ENCODE results near the gene GHR.

Gene GHR

DNA sequence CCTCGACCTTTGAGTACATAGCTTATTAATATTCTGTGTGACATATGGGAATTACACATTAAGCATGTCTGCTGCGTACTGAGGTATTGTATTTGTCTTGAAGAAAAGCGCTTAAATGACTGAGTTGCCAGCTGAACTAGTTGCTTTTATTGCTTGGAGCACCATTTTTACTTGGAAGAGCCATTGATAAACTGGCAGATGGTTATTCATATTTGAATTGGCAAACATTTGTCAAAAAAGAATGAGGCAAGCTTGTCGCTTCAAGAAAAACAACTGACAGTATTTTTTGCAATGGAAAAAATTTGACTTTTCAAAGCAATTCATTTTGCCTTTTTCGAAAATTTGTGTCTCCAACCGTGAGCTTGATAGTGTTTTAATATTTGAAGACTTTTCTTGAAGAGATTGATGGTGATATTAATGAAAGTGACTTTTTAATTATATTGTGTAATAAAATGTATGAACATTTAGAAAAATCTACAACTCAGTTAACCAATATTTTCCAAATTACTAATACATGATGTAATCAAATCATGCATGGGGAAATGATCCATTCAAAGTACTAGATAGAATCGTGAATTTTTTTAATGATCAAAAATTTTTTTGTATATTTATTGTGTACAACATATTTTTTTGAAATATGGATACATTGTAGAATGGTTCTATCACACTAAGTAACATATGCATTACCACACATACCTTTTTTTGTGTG is 278.3 kb downstream of the GHR start:
- TF ChIP-seq, protein P1, sequence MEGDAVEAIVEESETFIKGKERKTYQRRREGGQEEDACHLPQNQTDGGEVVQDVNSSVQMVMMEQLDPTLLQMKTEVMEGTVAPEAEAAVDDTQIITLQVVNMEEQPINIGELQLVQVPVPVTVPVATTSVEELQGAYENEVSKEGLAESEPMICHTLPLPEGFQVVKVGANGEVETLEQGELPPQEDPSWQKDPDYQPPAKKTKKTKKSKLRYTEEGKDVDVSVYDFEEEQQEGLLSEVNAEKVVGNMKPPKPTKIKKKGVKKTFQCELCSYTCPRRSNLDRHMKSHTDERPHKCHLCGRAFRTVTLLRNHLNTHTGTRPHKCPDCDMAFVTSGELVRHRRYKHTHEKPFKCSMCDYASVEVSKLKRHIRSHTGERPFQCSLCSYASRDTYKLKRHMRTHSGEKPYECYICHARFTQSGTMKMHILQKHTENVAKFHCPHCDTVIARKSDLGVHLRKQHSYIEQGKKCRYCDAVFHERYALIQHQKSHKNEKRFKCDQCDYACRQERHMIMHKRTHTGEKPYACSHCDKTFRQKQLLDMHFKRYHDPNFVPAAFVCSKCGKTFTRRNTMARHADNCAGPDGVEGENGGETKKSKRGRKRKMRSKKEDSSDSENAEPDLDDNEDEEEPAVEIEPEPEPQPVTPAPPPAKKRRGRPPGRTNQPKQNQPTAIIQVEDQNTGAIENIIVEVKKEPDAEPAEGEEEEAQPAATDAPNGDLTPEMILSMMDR (IDR thresholded peaks at IDR 0.05): no peak

DNA sequence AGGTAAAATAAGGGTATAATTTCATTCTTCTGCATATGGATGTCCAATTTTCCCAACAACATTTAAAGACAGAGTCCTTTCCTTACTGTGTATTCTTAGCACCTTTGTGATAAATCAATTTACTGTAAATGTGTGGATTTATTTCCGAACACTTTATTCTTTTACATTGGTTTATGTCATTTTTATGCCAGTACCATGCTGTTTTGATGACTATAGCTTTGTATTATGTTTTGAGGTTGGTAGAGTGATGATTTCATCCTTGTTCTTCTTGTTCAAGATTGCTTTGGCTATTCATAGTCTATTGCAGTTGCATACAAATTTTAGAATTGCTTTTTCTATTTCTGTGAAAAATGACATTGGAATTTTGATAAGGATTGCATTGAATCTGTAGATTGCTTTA is 280.0 kb downstream of the GHR start:
- TF ChIP-seq, protein P1 (IDR thresholded peaks at IDR 0.05): no peak

DNA sequence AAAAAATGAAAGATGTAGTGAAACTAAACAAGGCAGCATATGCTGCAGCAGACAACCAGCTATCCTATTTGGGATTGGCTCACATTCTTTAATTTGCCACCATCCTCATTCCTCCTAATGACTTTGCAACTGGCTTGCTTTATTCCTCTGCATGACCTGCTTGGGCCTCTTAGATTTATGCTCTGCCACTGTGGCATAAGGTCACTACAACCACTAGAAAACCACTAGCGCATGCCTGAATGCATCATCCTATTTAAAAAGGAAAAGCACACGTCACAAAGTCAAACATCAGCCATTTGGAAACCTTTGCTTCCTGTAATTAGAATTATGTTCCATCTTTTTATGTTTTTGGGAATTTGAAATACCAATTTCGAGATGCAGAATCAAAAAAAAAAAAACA is 292.5 kb downstream of the GHR start:
- TF ChIP-seq, protein P1 (IDR thresholded peaks at IDR 0.05): no peak

DNA sequence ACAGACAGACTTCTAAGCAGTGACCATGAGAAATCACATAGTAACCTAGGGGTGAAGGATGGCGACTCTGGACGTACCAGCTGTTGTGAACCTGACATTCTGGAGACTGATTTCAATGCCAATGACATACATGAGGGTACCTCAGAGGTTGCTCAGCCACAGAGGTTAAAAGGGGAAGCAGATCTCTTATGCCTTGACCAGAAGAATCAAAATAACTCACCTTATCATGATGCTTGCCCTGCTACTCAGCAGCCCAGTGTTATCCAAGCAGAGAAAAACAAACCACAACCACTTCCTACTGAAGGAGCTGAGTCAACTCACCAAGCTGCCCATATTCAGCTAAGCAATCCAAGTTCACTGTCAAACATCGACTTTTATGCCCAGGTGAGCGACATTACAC is 295.4 kb downstream of the GHR start:
- TF ChIP-seq, protein P1 (IDR thresholded peaks at IDR 0.05): no peak

DNA sequence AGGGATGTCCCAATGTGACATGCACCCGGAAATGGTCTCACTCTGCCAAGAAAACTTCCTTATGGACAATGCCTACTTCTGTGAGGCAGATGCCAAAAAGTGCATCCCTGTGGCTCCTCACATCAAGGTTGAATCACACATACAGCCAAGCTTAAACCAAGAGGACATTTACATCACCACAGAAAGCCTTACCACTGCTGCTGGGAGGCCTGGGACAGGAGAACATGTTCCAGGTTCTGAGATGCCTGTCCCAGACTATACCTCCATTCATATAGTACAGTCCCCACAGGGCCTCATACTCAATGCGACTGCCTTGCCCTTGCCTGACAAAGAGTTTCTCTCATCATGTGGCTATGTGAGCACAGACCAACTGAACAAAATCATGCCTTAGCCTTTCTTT is 295.8 kb downstream of the GHR start:
- TF ChIP-seq, protein P1 (IDR thresholded peaks at IDR 0.05): no peak

DNA sequence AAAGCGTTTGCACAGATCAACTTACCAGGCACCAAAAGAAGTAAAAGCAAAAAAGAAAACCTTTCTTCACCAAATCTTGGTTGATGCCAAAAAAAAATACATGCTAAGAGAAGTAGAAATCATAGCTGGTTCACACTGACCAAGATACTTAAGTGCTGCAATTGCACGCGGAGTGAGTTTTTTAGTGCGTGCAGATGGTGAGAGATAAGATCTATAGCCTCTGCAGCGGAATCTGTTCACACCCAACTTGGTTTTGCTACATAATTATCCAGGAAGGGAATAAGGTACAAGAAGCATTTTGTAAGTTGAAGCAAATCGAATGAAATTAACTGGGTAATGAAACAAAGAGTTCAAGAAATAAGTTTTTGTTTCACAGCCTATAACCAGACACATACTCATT is 297.0 kb downstream of the GHR start:
- TF ChIP-seq, protein P1 (IDR thresholded peaks at IDR 0.05): no peak

DNA sequence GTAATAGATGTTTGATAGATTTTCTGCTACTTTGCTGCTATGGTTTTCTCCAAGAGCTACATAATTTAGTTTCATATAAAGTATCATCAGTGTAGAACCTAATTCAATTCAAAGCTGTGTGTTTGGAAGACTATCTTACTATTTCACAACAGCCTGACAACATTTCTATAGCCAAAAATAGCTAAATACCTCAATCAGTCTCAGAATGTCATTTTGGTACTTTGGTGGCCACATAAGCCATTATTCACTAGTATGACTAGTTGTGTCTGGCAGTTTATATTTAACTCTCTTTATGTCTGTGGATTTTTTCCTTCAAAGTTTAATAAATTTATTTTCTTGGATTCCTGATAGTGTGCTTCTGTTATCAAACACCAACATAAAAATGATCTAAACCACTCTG is 298.2 kb downstream of the GHR start:
- TF ChIP-seq, protein P1 (IDR thresholded peaks at IDR 0.05): no peak

DNA sequence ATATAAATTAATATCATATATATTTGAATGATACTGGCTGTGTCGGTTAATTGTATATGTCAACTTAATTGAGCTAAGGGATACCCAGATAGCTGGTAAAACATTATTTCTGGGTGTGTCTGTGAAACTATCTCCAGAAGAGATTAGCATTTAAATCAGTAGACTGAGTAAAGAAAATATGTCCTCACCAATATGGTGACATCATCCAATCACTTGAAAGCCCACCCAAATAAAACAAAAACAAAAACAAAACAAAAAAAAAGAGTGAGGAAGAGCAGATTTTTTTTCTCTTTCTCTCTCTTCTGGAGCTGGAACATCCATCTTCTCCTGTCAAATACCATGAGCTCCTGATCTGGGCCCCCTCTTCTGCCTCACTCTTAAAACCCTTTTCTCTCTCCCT is 317.7 kb downstream of the GHR start:
- TF ChIP-seq, protein P1 (IDR thresholded peaks at IDR 0.05): no peak

Measured in LNCAP (cell line).